T-helper 1 cell treated with Interleukin-12 subunit alpha and Interleukin-12 subunit beta and Interleukin-4 antibody, amounts not matched to agents 30 ng/mL and 1 ng/mL, for 36 hours (primary cell): ENCODE data around the gene WDR74. TPM values are rescaled to one million over a fixed set of nuclear protein-coding genes. Genes with fewer than 3 reads are reported as not detected.

Source experiments
- intact Hi-C: fragments of 100-400 bp; cut with micrococcal nuclease; formaldehyde crosslinking; loops from one replicate; pipeline ENCODE4 v1.15.1; 2024
- total RNA-seq: library from RNA; stranded (reverse); gene quantifications from 2 replicates; pipeline ENCODE4 v1.2.3, GENCODE V29; 2022

Gene WDR74
- total RNA-seq = 81.3 and 82.3 TPM in 2 replicates

- intact Hi-C loops = loop anchor here (1.0 kb wide), 4 partner anchors 8 to 248 kb away; partner anchors contain the start of genes NXF1, TMEM179B and TUT1
Measured at GRCh38 chr11:62839050-62839945, at the start of gene WDR74. Gene WDR74 (minus strand): TSS chr11:62839590. CDS start chr11:62839570, 20 bp downstream.

- intact Hi-C loops = loop anchor here (10.0 kb wide), 1 partner anchor 924 kb away; the partner anchor contains the start of gene FTH1
Measured at GRCh38 chr11:62889126-62889483, 49.7 kb upstream of the WDR74 start.

- intact Hi-C loops = loop anchor here (10.0 kb wide), 1 partner anchor 924 kb away; the partner anchor contains the start of gene FTH1
Measured at GRCh38 chr11:62888406-62888805, 49.0 kb upstream of the WDR74 start.

GRCh38 chr11:62885137-62885750 is 45.9 kb upstream of the WDR74 start:
- intact Hi-C loops = loop anchor here (10.0 kb wide), 1 partner anchor 920 kb away; the partner anchor contains the start of gene FTH1

GRCh38 chr11:62883673-62884072 is 44.3 kb upstream of the WDR74 start:
- intact Hi-C loops = loop anchor here (5.0 to 10.0 kb wide), 3 partner anchors 326 to 919 kb away; partner anchors contain the start of genes FTH1 and ZFTA

- intact Hi-C loops = loop anchor here (5.0 to 10.0 kb wide), 3 partner anchors 326 to 918 kb away; partner anchors contain the start of genes FTH1 and ZFTA
Measured at GRCh38 chr11:62882788-62883501, 43.6 kb upstream of the WDR74 start.

GRCh38 chr11:62882431-62882749 is 43.0 kb upstream of the WDR74 start:
- intact Hi-C loops = loop anchor here (5.0 to 10.0 kb wide), 3 partner anchors 325 to 918 kb away; partner anchors contain the start of genes FTH1 and ZFTA

- intact Hi-C loops = loop anchor here (1.0 to 10.0 kb wide), 12 partner anchors 41 to 1303 kb away; partner anchors contain the start of genes C11orf98, CSKMT, FTH1 and NXF1
Measured at GRCh38 chr11:62881579-62882430, 42.4 kb upstream of the WDR74 start.

- intact Hi-C loops = loop anchor here (1.0 to 10.0 kb wide), 22 partner anchors 19 to 1304 kb away; partner anchors contain the start of genes C11orf98, CSKMT, FTH1 and GANAB
Measured at GRCh38 chr11:62880803-62881578, 41.6 kb upstream of the WDR74 start, which contains the start of gene SLC3A2. Gene SLC3A2 (plus strand): TSS chr11:62880896. CDS start chr11:62881024, 128 bp downstream.

- intact Hi-C loops = loop anchor here (1.0 to 10.0 kb wide), 14 partner anchors 18 to 916 kb away; partner anchors contain the start of genes FTH1, GANAB, STX5 and TAF6L
Measured at GRCh38 chr11:62880231-62880802, 40.9 kb upstream of the WDR74 start.

GRCh38 chr11:62879235-62879978 is 40.0 kb upstream of the WDR74 start:
- intact Hi-C loops = no loop called here

GRCh38 chr11:62876712-62877111 is 37.3 kb upstream of the WDR74 start:
- intact Hi-C loops = no loop called here

- intact Hi-C loops = no loop called here
Measured at GRCh38 chr11:62875698-62876478, 36.5 kb upstream of the WDR74 start.

- intact Hi-C loops = no loop called here
Measured at GRCh38 chr11:62874851-62875250, 35.5 kb upstream of the WDR74 start.

- intact Hi-C loops = no loop called here
Measured at GRCh38 chr11:62865635-62866034, 26.2 kb upstream of the WDR74 start.

- intact Hi-C loops = loop anchor here (2.0 kb wide), 3 partner anchors 193 to 469 kb away; partner anchors contain the start of gene UQCC3
Measured at GRCh38 chr11:62863687-62864335, 24.4 kb upstream of the WDR74 start.
